ENCODE results near the gene FHIT. TPM values are rescaled to one million over a fixed set of nuclear protein-coding genes. Genes with fewer than 3 reads are reported as not detected.

Gene FHIT
- total RNA-seq, 2 experiments from 2014 or later = 86.0 to 90.6 TPM

- CTCF ChIA-PET = no interaction called here
- TF ChIP-seq CTCF (IDR thresholded peaks at IDR 0.05) = no peak
- ATAC-seq (ENCODE audit: poor library complexity) (no peak), DNase-seq (no peak)
- no peak overlapping the region for H3K27ac ChIP-seq (ENCODE audit: low read depth in 1 of 2, low read length in 2 of 2)
- no peaks in the 10 kb centered on the region for H3K4me1 ChIP-seq (ENCODE audit: insufficient read depth, low read length)
- no peaks in the 10 kb centered on the region for H3K27me3 Mint-ChIP-seq
- no peaks in the 10 kb centered on the region for H3K36me3 Mint-ChIP-seq (ENCODE audit: low read depth)
- no peaks in the 10 kb centered on the region for H3K9me3 ChIP-seq (ENCODE audit: control insufficient read depth in 1 of 2, insufficient read depth in 1 of 2, low read length in 2 of 2)
- intact Hi-C loops (cut with DNase I, micrococcal nuclease) = no loop called here
- H3K36me3 ChIP-seq (ENCODE audit: insufficient read depth, low read length) = no peaks in the 10 kb centered on the region
- no peaks in the 10 kb centered on the region for H3K4me1 Mint-ChIP-seq (ENCODE audit: low read depth)
- peaks cover 4% of the 10 kb centered on the region for H3K9me3 Mint-ChIP-seq
- H3K4me3 ChIP-seq (ENCODE audit: low read length) = no peak overlapping the region
- no peak overlapping the region for H3K4me3 Mint-ChIP-seq
- H3K27me3 ChIP-seq (ENCODE audit: control insufficient read depth in 1 of 2, insufficient read depth in 2 of 2, low read length in 2 of 2) = no peaks in the 10 kb centered on the region
- H3K27ac Mint-ChIP-seq = no peak overlapping the region
- POLR2A ChIA-PET = no interaction called here
These were observed 981.9 kb downstream of the FHIT start for GRCh38 chr3:60269377-60269776.

- no peak for TF ChIP-seq CTCF (IDR thresholded peaks at IDR 0.05)
- ATAC-seq (ENCODE audit: poor library complexity) = no peak
- no peaks in the 10 kb centered on the region for H3K36me3 ChIP-seq (ENCODE audit: insufficient read depth, low read length)
- Mint-ChIP-seq H3K4me3 (no peak overlapping the region), H3K27ac (no peak overlapping the region), H3K36me3 (ENCODE audit: low read depth) (no peaks in the 10 kb centered on the region), H3K27me3 (no peaks in the 10 kb centered on the region), H3K4me1 (ENCODE audit: low read depth) (peaks cover 4% of the 10 kb centered on the region), H3K9me3 (no peaks in the 10 kb centered on the region)
- ChIA-PET CTCF (no interaction called here), POLR2A (no interaction called here)
- no peak for DNase-seq
- no peaks in the 10 kb centered on the region for H3K4me1 ChIP-seq (ENCODE audit: insufficient read depth, low read length)
- no peaks in the 10 kb centered on the region for H3K27me3 ChIP-seq (ENCODE audit: control insufficient read depth in 1 of 2, insufficient read depth in 2 of 2, low read length in 2 of 2)
- H3K4me3 ChIP-seq (ENCODE audit: low read length) = no peak overlapping the region
- no peaks in the 10 kb centered on the region for H3K9me3 ChIP-seq (ENCODE audit: control insufficient read depth in 1 of 2, insufficient read depth in 1 of 2, low read length in 2 of 2)
- no peak overlapping the region for H3K27ac ChIP-seq (ENCODE audit: low read depth in 1 of 2, low read length in 2 of 2)
- intact Hi-C loops (cut with DNase I, micrococcal nuclease) = no loop called here
These were observed 983.1 kb downstream of the FHIT start for GRCh38 chr3:60268123-60268522.

- POLR2A ChIA-PET = no interaction called here
- no peak for TF ChIP-seq CTCF (IDR thresholded peaks at IDR 0.05)
- H3K36me3 ChIP-seq (ENCODE audit: insufficient read depth, low read length) = no peaks in the 10 kb centered on the region
- Mint-ChIP-seq H3K27me3 (no peaks in the 10 kb centered on the region), H3K4me1 (ENCODE audit: low read depth) (peaks cover 18% of the 10 kb centered on the region), H3K4me3 (no peak overlapping the region), H3K27ac (no peak overlapping the region), H3K36me3 (ENCODE audit: low read depth) (no peaks in the 10 kb centered on the region), H3K9me3 (no peaks in the 10 kb centered on the region)
- no peaks in the 10 kb centered on the region for H3K9me3 ChIP-seq (ENCODE audit: control insufficient read depth in 1 of 2, insufficient read depth in 1 of 2, low read length in 2 of 2)
- ATAC-seq (ENCODE audit: poor library complexity) = no peak
- CTCF ChIA-PET = no interaction called here
- intact Hi-C loops (cut with DNase I, micrococcal nuclease) = no loop called here
- H3K4me3 ChIP-seq (ENCODE audit: low read length) = no peak overlapping the region
- H3K4me1 ChIP-seq (ENCODE audit: insufficient read depth, low read length) = no peaks in the 10 kb centered on the region
- no peak for DNase-seq
- H3K27me3 ChIP-seq (ENCODE audit: control insufficient read depth in 1 of 2, insufficient read depth in 2 of 2, low read length in 2 of 2) = no peaks in the 10 kb centered on the region
- H3K27ac ChIP-seq (ENCODE audit: low read depth in 1 of 2, low read length in 2 of 2) = no peak overlapping the region
These were observed 984.8 kb downstream of the FHIT start for GRCh38 chr3:60266444-60266843.

Measured in CD4-positive, alpha-beta T cell (primary cell).